ENCODE data around the gene ZNF479. TPM values are rescaled to one million over a fixed set of nuclear protein-coding genes. Genes with fewer than 3 reads are reported as not detected.
A peak's percentile ranks its signal among the peaks of the same experiment; 100 is the strongest.
"Not testable (repeated sequence)": the region's sequence is repeated elsewhere in the genome, so short reads cannot be mapped to it uniquely, and the experiment has no call there.

Gene ZNF479
- total RNA-seq = not detected
- polyA plus RNA-seq = not detected
- long read RNA-seq, donor 1 = 0 reads
- long read RNA-seq, donor 2 = 0 reads
- long read RNA-seq, donor 3 = 0 reads
- long read RNA-seq, donor 4 = 0 reads
- long read RNA-seq, donor 5 = 0 reads
- long read RNA-seq, donor 6 = 0 reads
- long read RNA-seq, donor 7 = 0 reads
- long read RNA-seq, donor 8 = 0 reads
- long read RNA-seq, donor 9 = 0 reads
- long read RNA-seq, donor 10 = 0 reads

DNA sequence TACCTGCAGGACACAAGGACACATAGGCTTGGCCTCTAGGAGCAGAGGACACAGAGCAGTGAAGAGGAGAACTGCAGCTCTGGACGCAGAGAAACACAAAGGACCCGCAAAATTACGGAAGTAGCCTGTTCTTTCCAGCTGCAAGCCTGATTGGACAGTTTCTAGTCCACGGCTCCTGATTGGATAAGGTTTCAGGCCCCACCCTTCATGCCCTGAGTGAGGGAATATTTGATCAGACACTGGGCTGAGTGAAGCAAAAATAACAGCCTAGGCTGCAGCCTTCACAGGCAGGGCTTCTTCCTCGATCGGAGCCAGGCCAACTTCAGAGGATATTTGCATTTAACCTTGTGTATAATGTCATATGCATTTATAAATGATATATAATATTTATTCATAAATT is at the start of gene ZNF479:
Gene ZNF479 (minus strand): TSS at position 101 of the 400 bp plus-strand sequence. CDS start 112 bp downstream, outside the sequence.
- H3K4me1 ChIP-seq (replicated peaks in 1 of 2); H3K27me3 ChIP-seq; H3K36me3 ChIP-seq (replicated peaks in 1 of 2); DNase-seq; H3K9me3 ChIP-seq (replicated peaks in 1 of 3); intact Hi-C loops (cut with DNase I); H3K4me3 ChIP-seq; H3K27ac ChIP-seq: not testable (repeated sequence)
- WGBS, 4 donors = 77 to 91% (median 86%) methylated on average over 4 to 6 of the region's 6 CpGs

DNA sequence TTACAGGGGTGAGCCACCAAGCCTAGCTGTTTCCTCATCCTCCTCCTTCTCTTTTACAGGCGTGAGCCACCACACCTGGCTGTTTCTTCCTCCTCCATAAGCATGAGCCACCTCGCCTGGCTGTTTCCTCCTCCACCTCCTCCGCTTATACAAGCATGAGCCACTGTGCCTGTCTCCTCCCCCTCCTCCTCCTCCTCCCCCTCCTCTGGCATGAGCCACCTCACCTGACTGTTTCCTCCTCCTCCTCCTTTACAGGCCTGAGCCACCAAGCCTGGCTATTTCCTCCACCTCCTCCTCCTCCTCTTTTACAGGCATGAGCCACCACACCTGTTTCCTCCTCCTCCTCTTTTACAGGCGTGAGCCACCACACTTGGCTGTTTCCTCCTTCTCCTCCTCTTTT is 49.8 kb upstream of the ZNF479 start:
- intact Hi-C loops (cut with DNase I) = loop anchor here in 1 of 2 donors (10.0 kb wide), 1 partner anchor 63 kb away; no protein-coding TSS in a partner anchor
- H3K9me3 ChIP-seq (replicated peaks in 1 of 3) = peaks cover 0 to 4% (median 0%) of the 10 kb centered on the region in 3 donors
- no peaks in the 10 kb centered on the region for H3K36me3 ChIP-seq (replicated peaks in 1 of 2)
- H3K4me1 ChIP-seq (replicated peaks in 1 of 2) = no peaks in the 10 kb centered on the region
- no peak for TF ChIP-seq POLR2A (IDR thresholded peaks at IDR 0.05)
- TF ChIP-seq, protein P1, sequence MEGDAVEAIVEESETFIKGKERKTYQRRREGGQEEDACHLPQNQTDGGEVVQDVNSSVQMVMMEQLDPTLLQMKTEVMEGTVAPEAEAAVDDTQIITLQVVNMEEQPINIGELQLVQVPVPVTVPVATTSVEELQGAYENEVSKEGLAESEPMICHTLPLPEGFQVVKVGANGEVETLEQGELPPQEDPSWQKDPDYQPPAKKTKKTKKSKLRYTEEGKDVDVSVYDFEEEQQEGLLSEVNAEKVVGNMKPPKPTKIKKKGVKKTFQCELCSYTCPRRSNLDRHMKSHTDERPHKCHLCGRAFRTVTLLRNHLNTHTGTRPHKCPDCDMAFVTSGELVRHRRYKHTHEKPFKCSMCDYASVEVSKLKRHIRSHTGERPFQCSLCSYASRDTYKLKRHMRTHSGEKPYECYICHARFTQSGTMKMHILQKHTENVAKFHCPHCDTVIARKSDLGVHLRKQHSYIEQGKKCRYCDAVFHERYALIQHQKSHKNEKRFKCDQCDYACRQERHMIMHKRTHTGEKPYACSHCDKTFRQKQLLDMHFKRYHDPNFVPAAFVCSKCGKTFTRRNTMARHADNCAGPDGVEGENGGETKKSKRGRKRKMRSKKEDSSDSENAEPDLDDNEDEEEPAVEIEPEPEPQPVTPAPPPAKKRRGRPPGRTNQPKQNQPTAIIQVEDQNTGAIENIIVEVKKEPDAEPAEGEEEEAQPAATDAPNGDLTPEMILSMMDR (IDR thresholded peaks at IDR 0.05) = no peak
- H3K4me3 ChIP-seq = no peak overlapping the region
- WGBS, 4 donors = 64 to 75% (median 67%) methylated on average over 4 of the region's 4 CpGs
- no peak overlapping the region for H3K27ac ChIP-seq
- H3K27me3 ChIP-seq = no peaks in the 10 kb centered on the region
- no peak for DNase-seq

DNA sequence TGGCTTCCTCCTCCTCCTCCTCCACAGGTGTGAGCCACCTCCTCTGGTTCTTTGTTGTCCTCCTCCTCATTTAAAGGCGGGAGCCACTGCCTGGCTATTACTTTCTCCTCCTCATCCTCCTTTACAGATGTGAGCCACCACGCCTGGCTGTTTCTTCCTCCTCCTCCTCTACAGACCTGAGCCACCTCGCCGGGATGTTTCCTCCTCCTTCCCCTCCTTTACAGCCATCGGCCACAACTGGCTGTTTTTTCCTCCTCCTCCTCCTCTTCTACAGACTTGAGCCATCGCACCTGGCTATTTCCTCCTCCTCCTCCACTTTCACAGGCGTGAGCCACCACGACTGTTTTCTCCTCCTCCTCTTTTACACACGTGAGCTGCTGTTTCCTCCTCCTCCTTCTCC is 49.0 kb upstream of the ZNF479 start:
- intact Hi-C loops (cut with DNase I) = loop anchor here in 1 of 2 donors (10.0 kb wide), 1 partner anchor 64 kb away; no protein-coding TSS in a partner anchor
- Histone ChIP-seq H3K36me3 (replicated peaks in 1 of 2) (no peaks in the 10 kb centered on the region), H3K4me3 (no peak overlapping the region), H3K9me3 (replicated peaks in 1 of 3) (peaks cover 0 to 5% (median 0%) of the 10 kb centered on the region in 3 donors), H3K27me3 (no peaks in the 10 kb centered on the region), H3K4me1 (replicated peaks in 1 of 2) (no peaks in the 10 kb centered on the region), H3K27ac (no peak overlapping the region)
- TF ChIP-seq, protein P1 (IDR thresholded peaks at IDR 0.05) = no peak
- no peak for TF ChIP-seq POLR2A (IDR thresholded peaks at IDR 0.05)
- WGBS, 4 donors = 67 to 73% (median 69%) methylated on average over 9 of the region's 9 CpGs
- DNase-seq = no peak

DNA sequence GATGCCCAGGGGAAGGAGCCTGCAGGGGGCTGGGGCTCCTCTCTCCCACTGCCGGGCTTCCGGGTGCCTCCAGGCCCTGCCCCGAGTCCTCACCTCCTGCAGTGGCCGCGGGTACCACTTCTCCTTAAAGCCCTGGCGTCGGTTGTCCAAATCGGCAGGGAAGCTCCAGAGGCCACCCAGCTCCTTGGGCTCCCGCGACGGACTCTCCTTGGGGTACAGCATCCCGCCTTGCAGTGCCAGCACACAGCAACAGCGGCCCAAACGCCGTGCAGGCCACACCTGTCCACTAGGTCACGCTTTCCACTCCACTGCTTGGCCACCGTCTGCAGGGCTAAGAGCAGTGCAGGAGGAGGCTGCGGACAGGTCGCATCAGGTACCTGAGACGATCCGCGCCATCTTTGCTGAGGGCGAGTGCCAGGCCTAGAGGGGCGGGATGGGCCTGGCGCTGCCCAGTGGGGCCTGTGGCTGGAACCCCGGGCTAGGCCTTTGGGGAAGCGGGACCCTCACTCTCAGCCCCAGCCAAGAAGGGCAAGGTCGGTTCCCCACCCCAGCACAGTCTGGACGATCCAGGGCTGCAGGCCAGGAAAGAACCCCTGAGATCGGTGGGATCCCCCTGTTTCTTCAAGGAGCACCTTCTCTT is 47.7 kb upstream of the ZNF479 start:
- 87 to 91% (median 89%) methylated on average over 18 to 30 of the region's 30 CpGs for WGBS, 4 donors
- no peak for TF ChIP-seq POLR2A (IDR thresholded peaks at IDR 0.05)
- TF ChIP-seq, protein P1 (IDR thresholded peaks at IDR 0.05) = no peak
- no peaks in the 10 kb centered on the region for H3K27me3 ChIP-seq
- H3K27ac ChIP-seq = no peak overlapping the region
- H3K36me3 ChIP-seq (replicated peaks in 1 of 2) = no peaks in the 10 kb centered on the region
- peaks cover 0 to 8% (median 0%) of the 10 kb centered on the region in 3 donors for H3K9me3 ChIP-seq (replicated peaks in 1 of 3)
- DNase-seq = peak in 1 of 7 donors; percentile 39
- intact Hi-C loops (cut with DNase I) = loop anchor here in 1 of 2 donors (10.0 kb wide), 1 partner anchor 65 kb away; no protein-coding TSS in a partner anchor
- H3K4me1 ChIP-seq (replicated peaks in 1 of 2) = no peaks in the 10 kb centered on the region
- H3K4me3 ChIP-seq = no peak overlapping the region

All from adrenal gland (tissue), 19 donors.